OCI-LY3 (cell line): Measurements from ENCODE around the gene NEB.

Experiments used
- H2AFZ ChIP-seq: fragments of 200-600, 300-600 bp; shearing (Covaris generic); 2 replicates; pipeline ENCODE4 v1.6.0; 2014; ENCODE audit warnings: antibody characterized with exemption, low read depth, low read length
- H3K27ac ChIP-seq: fragments of 200-600, 300-600 bp; sonication (generic); 2 replicates; pipeline ENCODE4 v1.5.1; 2014; ENCODE audit warnings: mild to moderate bottlenecking, low read length, moderate library complexity, mixed read lengths
- H3K27me3 ChIP-seq: fragments of 200-600, 300-600 bp; sonication (generic); 2 replicates; pipeline ENCODE4 v1.6.1; 2014; ENCODE audit warnings: low read depth, low read length, mixed read lengths
- H3K36me3 ChIP-seq: fragments of 200-600, 300-600 bp; sonication (generic); replicated peaks from 2 replicates; pipeline ENCODE3; 2014; ENCODE audit warnings: low read depth, low read length, mixed read lengths
- H3K4me1 ChIP-seq: fragments of 300-600, 200-600 bp; sonication (generic); 2 replicates; pipeline ENCODE4 v1.6.1; 2014; ENCODE audit warnings: low read length, mixed read lengths
- H3K4me2 ChIP-seq: fragments of 200-600, 300-600 bp; sonication (generic); 2 replicates; pipeline ENCODE4 v1.6.1; 2014; ENCODE audit warnings: low read length, mixed read lengths
- H3K4me3 ChIP-seq: fragments of 300-600, 200-600 bp; sonication (generic); 2 replicates; pipeline ENCODE4 v1.5.1; 2014; ENCODE audit warnings: antibody characterized with exemption, mild to moderate bottlenecking, low read length, moderate library complexity
- H3K79me2 ChIP-seq: fragments of 300-600, 200-600 bp; shearing (Covaris generic); 2 replicates; pipeline ENCODE4 v1.6.1; 2014; ENCODE audit warnings: mild to moderate bottlenecking, low read length, mixed read lengths
- H3K9ac ChIP-seq: fragments of 300-600, 200-600 bp; shearing (Covaris generic); 2 replicates; pipeline ENCODE4 v1.6.0; 2014; ENCODE audit warnings: mild to moderate bottlenecking, low read length, moderate library complexity
- H3K9me3 ChIP-seq: fragments of 200-600, 300-600 bp; shearing (Covaris generic); 2 replicates; pipeline ENCODE4 v1.6.1; 2014; ENCODE audit warnings: low read length, mixed read lengths; ENCODE audit not compliant: insufficient read depth
- H4K20me1 ChIP-seq: fragments of 200-600, 300-600 bp; sonication (generic); 2 replicates; pipeline ENCODE4 v1.6.1; 2016; ENCODE audit warnings: low read length, mixed read lengths; ENCODE audit not compliant: insufficient read depth
- CTCF ChIP-seq: fragments of 200-600, 300-600 bp; sonication (generic); IDR thresholded peaks from 2 replicates; pipeline ENCODE4 v1.5.1; 2014; ENCODE audit warnings: antibody characterized with exemption, low read length, low read depth
- EZH2phosphoT487 ChIP-seq: fragments of 200-600 bp; shearing (Covaris generic); IDR thresholded peaks from 2 replicates; pipeline ENCODE4 v1.6.1; 2018; ENCODE audit warnings: antibody characterized with exemption, mixed run types, low read depth

NEB gene

GRCh38 chr2:151730262-151730975 is 3.9 kb downstream of the NEB start:
- Histone ChIP-seq H4K20me1 (no peaks in the 10 kb centered on the region), H3K79me2 (no peaks in the 10 kb centered on the region), H3K27ac (no peak overlapping the region), H3K9me3 (no peaks in the 10 kb centered on the region), H3K4me2 (no peak overlapping the region), H3K27me3 (peaks cover 2% of the 10 kb centered on the region; the same call in 1 of the 2 replicates), H3K36me3 (no peaks in the 10 kb centered on the region), H3K4me1 (peaks cover 11% of the 10 kb centered on the region), H3K9ac (no peak overlapping the region), H3K4me3 (no peak overlapping the region), H2AFZ (no peak overlapping the region)
- no peak for TF ChIP-seq EZH2phosphoT487
- no peak for TF ChIP-seq CTCF

- H3K36me3 ChIP-seq = no peaks in the 10 kb centered on the region
- TF ChIP-seq CTCF (no peak), EZH2phosphoT487 (no peak)
- H3K4me1 ChIP-seq = peaks cover 11% of the 10 kb centered on the region
- H2AFZ ChIP-seq = no peak overlapping the region
- H3K9me3 ChIP-seq = no peaks in the 10 kb centered on the region
- no peaks in the 10 kb centered on the region for H3K79me2 ChIP-seq
- no peak overlapping the region for H3K9ac ChIP-seq
- no peak overlapping the region for H3K4me3 ChIP-seq
- H3K4me2 ChIP-seq = no peak overlapping the region
- no peaks in the 10 kb centered on the region for H4K20me1 ChIP-seq
- H3K27ac ChIP-seq = no peak overlapping the region
- H3K27me3 ChIP-seq = peaks cover 2% of the 10 kb centered on the region; the same call in 1 of the 2 replicates
These were observed 4.4 kb downstream of the NEB start for GRCh38 chr2:151729837-151730236.

GRCh38 chr2:151729415-151729811 is 4.9 kb downstream of the NEB start:
- H3K9me3 ChIP-seq = no peaks in the 10 kb centered on the region
- no peaks in the 10 kb centered on the region for H3K79me2 ChIP-seq
- H3K9ac ChIP-seq = no peak overlapping the region
- H3K27me3 ChIP-seq = peaks cover 2% of the 10 kb centered on the region; the same call in 1 of the 2 replicates
- H3K27ac ChIP-seq = no peak overlapping the region
- H3K4me1 ChIP-seq = peaks cover 11% of the 10 kb centered on the region
- H3K4me3 ChIP-seq = no peak overlapping the region
- no peak overlapping the region for H2AFZ ChIP-seq
- H3K4me2 ChIP-seq = no peak overlapping the region
- no peak for TF ChIP-seq CTCF
- no peak for TF ChIP-seq EZH2phosphoT487
- no peaks in the 10 kb centered on the region for H3K36me3 ChIP-seq
- H4K20me1 ChIP-seq = no peaks in the 10 kb centered on the region

GRCh38 chr2:151728804-151729414 is 5.4 kb downstream of the NEB start:
- H3K36me3 ChIP-seq = no peaks in the 10 kb centered on the region
- peaks cover 2% of the 10 kb centered on the region; the same call in 1 of the 2 replicates for H3K27me3 ChIP-seq
- peaks cover 11% of the 10 kb centered on the region for H3K4me1 ChIP-seq
- no peak overlapping the region for H3K4me2 ChIP-seq
- no peaks in the 10 kb centered on the region for H3K9me3 ChIP-seq
- TF ChIP-seq EZH2phosphoT487 (no peak), CTCF (no peak)
- H3K79me2 ChIP-seq = no peaks in the 10 kb centered on the region
- H3K27ac ChIP-seq = no peak overlapping the region
- no peak overlapping the region for H3K4me3 ChIP-seq
- no peak overlapping the region for H3K9ac ChIP-seq
- no peaks in the 10 kb centered on the region for H4K20me1 ChIP-seq
- H2AFZ ChIP-seq = no peak overlapping the region
